Lung microvascular endothelial cell (primary cell): ENCODE results near the gene MAN2A1. TPM values are rescaled to one million over a fixed set of nuclear protein-coding genes. Genes with fewer than 3 reads are reported as not detected.
"Not testable (repeated sequence)": the region's sequence is repeated elsewhere in the genome, so short reads cannot be mapped to it uniquely, and the experiment has no call there.

ENCODE experiments used
- DNase-seq, 2 donors: peaks; one replicate each; pipeline versions ENCODE4 v3.0.0 to v3.0.0-alpha.2; 2010; ENCODE audit warnings: low read depth in 2 of 2
- total RNA-seq: library from RNA; depleted of rRNA; stranded (reverse); fragments of >200 nt; gene quantifications from 2 replicates; pipeline ENCODE4 v1.2.1, GENCODE V29; 2014

Gene MAN2A1
- total RNA-seq, 1 donor from 2014 or later: 45.4 TPM

DNA sequence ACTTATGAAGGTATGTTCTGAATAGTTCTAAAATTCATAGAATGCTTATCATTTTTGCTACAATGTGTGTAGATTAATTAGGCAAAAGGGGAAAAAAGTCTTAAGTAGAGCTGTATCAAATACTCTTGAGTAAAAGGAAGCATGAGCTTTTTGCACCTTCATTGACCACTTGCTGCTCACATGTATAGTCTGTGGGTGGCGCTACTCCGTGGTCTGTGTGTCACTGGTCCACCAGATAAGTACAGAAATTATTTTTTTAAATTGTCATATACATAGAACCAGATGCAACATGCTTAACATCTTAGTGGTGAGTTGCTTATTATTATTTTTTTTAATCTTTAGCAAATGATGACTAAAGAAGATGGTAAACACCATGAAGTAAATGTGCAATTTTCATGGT lies 130.2 kb downstream of the MAN2A1 start:
- DNase-seq: no peak

DNA sequence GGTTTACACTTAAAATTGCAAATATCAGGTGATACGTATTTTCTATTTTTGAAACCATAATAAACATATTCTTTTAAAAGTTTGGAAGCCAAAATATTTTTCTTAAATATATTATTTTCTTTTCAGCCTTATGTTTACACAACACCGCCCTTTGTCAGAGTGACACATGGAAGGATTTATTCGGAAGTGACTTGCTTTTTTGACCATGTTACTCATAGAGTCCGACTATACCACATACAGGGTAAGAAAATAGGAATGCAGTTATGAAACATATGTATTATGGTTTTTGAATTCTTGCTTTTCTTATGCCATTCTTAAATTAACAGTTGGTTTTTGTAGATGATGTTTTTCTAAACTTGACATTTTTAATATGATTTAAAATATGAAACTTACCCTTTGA lies 133.9 kb downstream of the MAN2A1 start:
- peak; percentile 40 to 76 for DNase-seq

GRCh38 chr5:109825450-109825849 lies 135.7 kb downstream of the MAN2A1 start:
- DNase-seq: peak; percentile 19 to 29

GRCh38 chr5:109826426-109826825 lies 136.7 kb downstream of the MAN2A1 start:
- DNase-seq: no peak

DNA sequence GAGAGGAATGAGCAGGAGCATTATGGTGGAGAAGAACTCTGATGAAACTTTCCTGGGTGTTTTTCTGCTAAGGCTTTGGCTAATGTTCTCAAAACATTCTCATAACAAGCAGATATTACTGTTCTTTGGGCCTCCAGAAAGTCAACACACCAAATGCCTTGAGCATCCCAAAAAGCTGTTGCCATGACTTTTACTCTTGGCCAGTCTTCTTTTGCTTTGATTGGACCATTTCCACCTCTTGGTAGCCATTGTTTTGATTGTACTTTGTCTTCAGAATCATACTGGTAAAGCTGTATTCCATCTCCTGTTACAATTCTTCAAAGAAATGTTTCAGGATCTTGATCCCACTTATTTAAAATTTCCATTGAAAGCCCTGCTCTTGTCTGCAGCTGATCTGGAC lies 139.6 kb downstream of the MAN2A1 start:
- no peak for DNase-seq

DNA sequence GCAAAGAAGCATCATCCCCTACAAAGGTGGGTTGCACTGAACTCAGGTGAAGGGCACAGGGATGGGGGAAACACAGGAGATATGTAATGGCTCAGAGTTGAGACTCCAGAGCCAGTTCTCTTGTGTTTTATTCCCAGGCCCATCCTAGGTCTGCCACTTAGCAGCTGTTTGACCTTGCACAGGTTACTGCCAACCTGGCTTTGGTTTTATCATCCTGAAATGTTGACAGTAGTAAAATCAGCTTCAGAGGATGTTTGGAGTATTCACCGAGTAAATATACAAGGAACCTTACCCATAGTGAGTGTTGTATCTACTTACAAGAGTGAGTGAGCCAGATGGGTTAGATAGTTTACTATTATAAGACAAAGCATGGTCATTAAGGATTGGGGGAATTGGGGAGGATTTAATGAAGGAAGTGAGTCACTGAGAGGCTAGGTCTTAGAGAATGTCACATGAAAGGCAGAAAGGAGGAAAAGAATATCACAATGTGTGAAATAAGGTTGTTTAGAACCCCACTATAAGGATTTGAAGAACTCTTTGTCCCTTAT lies 141.3 kb downstream of the MAN2A1 start:
- DNase-seq: peak in 1 of 2 donors; percentile 60

DNA sequence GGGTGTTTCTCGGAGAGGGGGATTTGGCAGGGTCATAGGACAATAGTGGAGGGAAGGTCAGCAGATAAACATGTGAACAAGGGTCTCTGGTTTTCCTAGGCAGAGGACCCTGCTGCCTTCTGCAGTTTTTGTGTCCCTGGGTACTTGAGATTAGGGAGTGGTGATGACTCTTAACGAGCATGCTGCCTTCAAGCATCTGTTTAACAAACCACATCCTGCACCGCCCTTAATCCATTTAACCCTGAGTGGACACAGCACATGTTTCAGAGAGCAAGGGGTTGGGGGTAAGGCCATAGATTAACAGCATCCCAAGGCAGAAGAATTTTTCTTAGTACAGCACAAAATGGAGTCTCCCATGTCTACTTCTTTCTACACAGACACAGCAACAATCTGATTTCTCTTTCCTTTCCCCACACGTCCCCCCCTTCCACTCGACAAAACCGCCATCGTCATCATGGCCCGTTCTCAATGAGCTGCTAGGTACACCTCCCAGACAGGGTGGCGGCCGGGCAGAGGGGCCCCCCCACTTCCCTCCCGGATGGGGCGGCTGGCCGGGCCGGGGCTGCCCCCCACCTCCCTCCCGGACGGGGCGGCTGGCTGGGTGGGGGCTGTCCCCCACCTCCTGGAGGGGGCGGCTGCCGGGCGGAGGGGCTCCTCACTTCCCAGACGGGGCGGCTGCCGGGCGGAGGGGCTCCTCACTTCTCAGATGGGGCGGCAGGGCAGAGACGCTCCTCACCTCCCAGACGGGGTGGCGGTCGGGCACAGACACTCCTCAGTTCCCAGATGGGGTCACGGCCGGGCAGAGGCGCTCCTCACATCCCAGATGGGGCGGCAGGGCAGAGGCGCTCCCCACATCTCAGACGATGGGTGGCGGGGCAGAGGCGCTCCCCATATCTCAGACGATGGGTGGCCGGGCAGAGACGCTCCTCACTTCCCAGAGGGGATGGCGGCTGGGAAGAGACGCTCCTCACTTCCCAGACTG lies 142.8 kb downstream of the MAN2A1 start:
- DNase-seq: not testable (repeated sequence)

- no peak for DNase-seq
Measured at GRCh38 chr5:109833946-109834345, 144.2 kb downstream of the MAN2A1 start.

GRCh38 chr5:109836280-109836679 lies 146.6 kb downstream of the MAN2A1 start:
- no peak for DNase-seq

- DNase-seq: no peak
Measured at GRCh38 chr5:109837231-109837861, 147.6 kb downstream of the MAN2A1 start.

DNA sequence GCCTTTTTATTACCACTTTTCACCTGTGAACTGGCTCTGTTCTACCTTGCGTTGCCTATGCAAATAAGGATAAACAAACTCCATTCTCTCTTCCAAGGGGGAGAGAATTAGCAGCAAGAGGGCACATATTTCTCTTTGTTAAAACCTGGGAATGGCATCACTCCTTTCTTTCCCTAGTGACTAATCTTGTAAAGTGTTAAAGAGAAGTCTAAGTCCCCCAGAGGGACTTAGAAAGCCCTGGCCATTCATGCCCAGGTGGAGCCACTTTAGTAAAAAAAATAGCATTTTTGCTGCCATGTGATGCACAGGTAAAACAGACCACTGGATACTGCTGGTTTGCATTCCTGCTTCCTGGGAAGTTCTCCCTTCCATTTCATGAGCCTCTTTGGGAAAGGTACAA lies 148.4 kb downstream of the MAN2A1 start:
- no peak for DNase-seq

DNA sequence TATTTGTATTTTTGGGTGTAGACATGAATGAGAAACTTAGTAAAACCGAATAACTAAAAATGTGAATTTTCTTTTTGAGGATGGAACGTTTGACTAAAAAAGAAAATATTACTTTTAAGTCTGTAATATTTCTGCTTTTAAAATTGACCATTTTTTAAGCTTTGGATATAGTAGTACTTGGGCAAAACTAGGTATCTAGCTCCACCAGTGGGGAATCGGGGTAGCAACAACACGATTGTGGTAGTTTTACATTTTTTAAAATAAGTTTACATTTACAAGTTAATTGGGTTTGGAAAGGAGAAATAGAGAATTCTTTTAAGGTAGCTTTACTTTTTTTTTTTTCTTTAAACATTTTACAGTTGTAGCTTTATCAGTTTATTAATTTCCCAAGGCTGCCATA lies 154.4 kb downstream of the MAN2A1 start:
- peak in 1 of 2 donors; percentile 64 for DNase-seq

DNA sequence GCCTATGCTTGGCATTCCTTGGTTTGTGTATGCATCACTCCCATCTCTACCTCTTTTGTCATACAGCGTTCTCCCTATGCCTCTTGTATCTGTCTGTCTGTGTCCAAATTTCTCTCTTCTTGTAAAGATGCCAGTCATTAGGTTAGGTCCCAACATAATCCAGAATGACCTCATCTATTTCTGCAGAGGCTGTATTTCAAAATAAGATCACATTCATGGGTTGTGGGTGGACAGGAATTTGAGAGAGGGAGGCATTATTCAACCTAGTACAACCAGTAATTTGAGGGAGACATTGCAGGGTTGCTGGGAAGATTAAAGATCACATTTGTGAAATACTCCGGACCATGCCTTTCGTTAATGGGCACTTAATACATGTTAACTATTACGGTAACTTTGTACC lies 155.0 kb downstream of the MAN2A1 start:
- DNase-seq: no peak

GRCh38 chr5:109848130-109848529 lies 158.4 kb downstream of the MAN2A1 start:
- DNase-seq: no peak

DNA sequence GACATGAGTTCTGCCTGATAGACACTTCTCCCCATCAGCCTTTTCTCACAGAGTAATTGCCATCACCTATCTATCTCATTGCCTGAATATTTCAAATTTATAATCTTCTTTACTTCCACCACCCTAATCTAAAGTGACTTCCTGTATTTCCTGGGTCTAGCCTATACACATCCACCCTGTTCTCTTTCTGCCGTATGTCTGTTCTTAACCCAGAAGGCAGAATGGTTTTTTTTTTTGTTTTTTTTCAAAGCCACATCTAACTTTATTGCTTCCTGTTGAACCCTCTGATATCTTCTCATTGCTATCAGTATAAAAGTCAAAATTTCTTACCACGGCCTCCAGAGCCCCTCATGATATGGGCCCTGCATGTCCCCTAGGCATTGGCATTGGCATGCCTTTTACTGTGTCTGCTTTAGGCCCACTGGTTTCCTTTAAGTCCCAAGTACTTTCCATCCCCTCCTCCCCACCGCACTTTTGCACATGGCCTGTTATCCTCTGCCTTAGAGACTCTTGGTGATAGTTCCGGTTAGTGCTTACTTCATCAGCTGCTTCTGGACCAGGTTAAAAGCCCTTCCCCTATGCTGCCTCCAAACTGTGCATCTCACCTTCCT lies 159.9 kb downstream of the MAN2A1 start:
- no peak for DNase-seq

- peak in 1 of 2 donors; percentile 25 for DNase-seq
Measured at GRCh38 chr5:109852371-109853155, 162.8 kb downstream of the MAN2A1 start.

- peak in 1 of 2 donors; percentile 34 for DNase-seq
Measured at GRCh38 chr5:109853377-109853776, 163.7 kb downstream of the MAN2A1 start.

DNA sequence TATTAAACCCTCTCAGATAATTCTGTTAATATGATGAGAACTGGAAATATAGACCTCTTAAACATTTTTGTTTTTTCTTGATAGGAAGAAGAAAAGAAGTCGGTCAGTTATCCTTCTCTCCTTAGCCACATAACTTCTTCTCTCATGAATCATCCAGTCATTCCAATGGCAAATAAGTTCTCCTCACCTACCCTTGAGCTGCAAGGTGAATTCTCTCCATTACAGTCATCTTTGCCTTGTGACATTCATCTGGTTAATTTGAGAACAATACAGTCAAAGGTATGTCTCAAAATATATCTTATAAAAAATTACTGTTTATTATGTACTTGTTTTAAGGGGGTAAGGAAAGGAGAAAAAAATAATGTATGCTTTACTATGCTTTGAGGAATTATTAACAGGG lies 165.3 kb downstream of the MAN2A1 start:
- no peak for DNase-seq

- DNase-seq: peak in 1 of 2 donors; percentile 20
Measured at GRCh38 chr5:109857405-109858031, 167.8 kb downstream of the MAN2A1 start.

GRCh38 chr5:109859537-109859936 lies 169.8 kb downstream of the MAN2A1 start:
- DNase-seq: no peak

GRCh38 chr5:109862301-109862700 lies 172.6 kb downstream of the MAN2A1 start:
- no peak for DNase-seq
